GM12878 (cell line): ENCODE results near the gene CASP8. TPM values are rescaled to one million over a fixed set of nuclear protein-coding genes. Genes with fewer than 3 reads are reported as not detected.

Experiments
- ATAC-seq: fragments of 200-7000 bp; cut with Tn5 transposase; 3 replicates; pipeline ENCODE4 v1.9.1; 2020; ENCODE audit warnings: mild to moderate bottlenecking, moderate library complexity
- BruUV-seq: library from RNA; stranded (reverse); fragments of 400-500 nt; replicated peaks from 2 replicates; lab custom pipeline; 2021; lab: Mats Ljungman, UMichigan
- CTCF ChIA-PET: fragments of 300-600 bp; sonication (Branson Sonifier 250); formaldehyde crosslinking; extraction: SDS; loops from one replicate; lab custom pipeline; 2021; ENCODE audit warnings: inconsistent platforms; lab: Yijun Ruan, JAX
- POLR2A ChIA-PET: fragments of 350-600 bp; formaldehyde crosslinking; extraction: SDS; loops from one replicate; lab custom pipeline; 2021; ENCODE audit warnings: inconsistent platforms; lab: Charles Lee
- RAD21 ChIA-PET: fragments of 300-600 bp; sonication (Branson Sonifier 250); formaldehyde crosslinking; loops from one replicate; lab custom pipeline; 2023; ENCODE audit warnings: antibody characterized with exemption; ENCODE audit not compliant: unreplicated experiment; lab: Charles Lee
- SMC1A ChIA-PET: fragments of 300-600 bp; sonication (Branson Sonifier 250); formaldehyde crosslinking; loops from one replicate; lab custom pipeline; 2023; ENCODE audit not compliant: unreplicated experiment, uncharacterized antibody; lab: Charles Lee
- DNase-seq: peaks from one replicate; pipeline ENCODE4 v3.0.0-alpha.2; 2011; ENCODE audit warnings: low read depth, low spot score
- FAIRE-seq: peaks from 3 replicates; lab custom pipeline; 2011; peaks lifted over from hg19 to GRCh38; lab: Jason Lieb, UNC
- H2AFZ ChIP-seq: 2 replicates; pipeline ENCODE4 v1.6.0; 2011; ENCODE audit warnings: low read depth, low read length, control low read depth; ENCODE audit not compliant: control insufficient read depth
- H3K27ac ChIP-seq: 2 replicates; pipeline ENCODE4 v1.5.1; 2011; ENCODE audit warnings: control low read depth; ENCODE audit not compliant: control insufficient read depth, insufficient read depth
- H3K27me3 ChIP-seq, 2 experiments: replicated peaks in 1 of 2; 2 replicates each; pipeline versions ENCODE4 v1.6.0 to v1.6.1; 2011; ENCODE audit warnings: low read length in 1 of 2; ENCODE audit not compliant: control insufficient read depth in 2 of 2, insufficient read depth in 2 of 2
- H3K36me3 ChIP-seq, 2 experiments: 2 replicates each; pipeline ENCODE4 v1.5.1; 2011; ENCODE audit warnings: low read length in 1 of 2; ENCODE audit not compliant: control insufficient read depth in 2 of 2, insufficient read depth in 2 of 2
- H3K4me1 ChIP-seq: 2 replicates; pipeline ENCODE4 v1.6.1; 2011; ENCODE audit warnings: mild to moderate bottlenecking, low read length, moderate library complexity, mixed read lengths; ENCODE audit not compliant: control insufficient read depth, insufficient read depth
- H3K4me2 ChIP-seq: 2 replicates; pipeline ENCODE4 v1.6.0; 2011; ENCODE audit warnings: control low read depth; ENCODE audit not compliant: control insufficient read depth, insufficient read depth
- H3K4me3 ChIP-seq: fragments of 200-600 bp; sonication (generic); 2 replicates; pipeline ENCODE4 v1.5.1; 2016
- H3K79me2 ChIP-seq: 2 replicates; pipeline ENCODE4 v1.6.0; 2011; ENCODE audit warnings: low read length; ENCODE audit not compliant: control insufficient read depth, insufficient read depth
- H3K9ac ChIP-seq: 2 replicates; pipeline ENCODE4 v1.8.0; 2011; ENCODE audit warnings: low read length, control low read depth, mixed read lengths; ENCODE audit not compliant: control insufficient read depth, insufficient read depth
- H3K9me3 ChIP-seq: replicated peaks from 3 replicates; pipeline ENCODE4 v1.5.1; 2011; ENCODE audit warnings: mild to moderate bottlenecking, low read length; ENCODE audit not compliant: control insufficient read depth, insufficient read depth
- H4K20me1 ChIP-seq: 2 replicates; pipeline ENCODE4 v1.6.0; 2011; ENCODE audit not compliant: control insufficient read depth, insufficient read depth
- EED ChIP-seq: sonication (generic); IDR thresholded peaks from 2 replicates; pipeline ENCODE4 v1.6.1; 2016; ENCODE audit warnings: antibody characterized with exemption, low read depth
- EP300 ChIP-seq, 2 experiments: fragments of 150-350 bp in 1 of 2; IDR thresholded peaks; 2 replicates each; pipeline ENCODE4 v1.6.1; 2011 to 2012; ENCODE audit warnings: low read depth in 2 of 2, low read length in 2 of 2, borderline replicate concordance in 1 of 2, improper control_type of control experiment in 1 of 2, inconsistent platforms in 1 of 2; ENCODE audit not compliant: control insufficient read depth in 1 of 2
- ESRRA ChIP-seq: IDR thresholded peaks from 2 replicates; pipeline ENCODE4 v1.6.1; 2012; ENCODE audit warnings: mild to moderate bottlenecking, low read length, improper control_type of control experiment
- GATAD2B ChIP-seq: fragments of 450-650 bp; conservative IDR thresholded peaks from 2 replicates; pipeline ENCODE4 v1.6.1; 2017; ENCODE audit warnings: low read depth, mild to moderate bottlenecking, moderate library complexity
- JUNB ChIP-seq: IDR thresholded peaks from 2 replicates; pipeline ENCODE4 v1.6.1; 2016; ENCODE audit warnings: antibody characterized with exemption, mild to moderate bottlenecking
- MLLT1 ChIP-seq: fragments of 450-650 bp; IDR thresholded peaks from 2 replicates; pipeline ENCODE4 v1.6.1; 2016; ENCODE audit warnings: mild to moderate bottlenecking
- PAX5 ChIP-seq: IDR thresholded peaks from 2 replicates; pipeline ENCODE4 v1.6.1; 2011; ENCODE audit warnings: low read depth, low read length, borderline replicate concordance
- REST ChIP-seq: IDR thresholded peaks from 2 replicates; pipeline ENCODE4 v1.6.1; 2012; ENCODE audit warnings: mild to moderate bottlenecking, low read depth, low read length
- RFX5 ChIP-seq: IDR thresholded peaks from 2 replicates; pipeline ENCODE4 v1.6.1; 2011; ENCODE audit warnings: low read depth, low read length, improper control_type of control experiment
- RUNX3 ChIP-seq: IDR thresholded peaks from 2 replicates; pipeline ENCODE4 v1.6.1; 2012; ENCODE audit warnings: low read length, inconsistent platforms
- SMAD5 ChIP-seq: IDR thresholded peaks from 2 replicates; pipeline ENCODE4 v1.6.1; 2016; ENCODE audit warnings: antibody characterized with exemption, low read depth
- WGBS: methylation state at CpG from one replicate; pipeline ENCODE4 v1.1.6; 2016; ENCODE audit warnings: low lambda C conversion rate; ENCODE audit not compliant: insufficient replicate concordance, insufficient coverage; ENCODE audit errors: missing lambda C conversion rate; 5-methylcytosine and 5-hydroxymethylcytosine counted together
- in situ Hi-C: fragments of 300-500 bp; cut with MboI; formaldehyde crosslinking; loops from 9 replicates; pipeline ENCODE4 v1.14.3; 2018; ENCODE audit warnings: mixed read lengths
- intact Hi-C: fragments of 100-400 bp; cut with micrococcal nuclease; formaldehyde crosslinking; loops from one replicate; pipeline ENCODE4 v1.14.2; 2022; ENCODE audit not compliant: unreplicated experiment
- polyA plus RNA-seq, 11 experiments: library from polyadenylated mRNA; depleted of rRNA in 4 of 11; unstranded in 6 of 11; stranded (reverse) in 5 of 11; fragments of >200 nt; fragmentation: Nextera tagmentation in 4 of 11; fragmentation: Illumina TruSeq in 1 of 11; extraction: Ambion mirVana in 4 of 11; extraction: Trizol in 1 of 11; gene quantifications; 1 replicate in 1 of 11; 2 replicates in 10 of 11; pipeline versions ENCODE4 v1.2.1 to v1.2.3, GENCODE V29; 2011 to 2016; ENCODE audit warnings: inconsistent platforms in 2 of 11, missing spikeins in 2 of 11, low read depth in 1 of 11
- total RNA-seq, 4 experiments: library from RNA; depleted of rRNA in 3 of 4; stranded (reverse); fragments of >200 nt in 3 of 4; fragmentation: Illumina TruSeq in 1 of 4; extraction: Trizol in 1 of 4; gene quantifications; 2 replicates each; pipeline versions ENCODE4 v1.2.1 to v1.2.3, GENCODE V29; 2013 to 2021
- TF ChIP-seq, protein P1 (sequence below): fragments of 450-650 bp; IDR thresholded peaks from 2 replicates; pipeline ENCODE4 v1.6.1; 2017; ENCODE audit warnings: mild to moderate bottlenecking, low read depth, inconsistent platforms; ENCODE audit not compliant: poor library complexity, severe bottlenecking

Gene CASP8
- total and polyA plus RNA-seq, 10 of the 15 experiments (the other 5 are each of a cell fraction or from before 2014, with no cell fraction given): 18.6 to 54.1 (median 39.9) TPM

- TF ChIP-seq SMAD5: no peak
- TF ChIP-seq PAX5: no peak
- TF ChIP-seq EED: no peak
- TF ChIP-seq EP300 (IDR thresholded peaks at IDR 0.05; ENCODE audit: borderline replicate concordance in 1 of 2, control insufficient read depth in 1 of 2, low read depth in 2 of 2, low read length in 2 of 2): no peak
- TF ChIP-seq REST: no peak
- no peak for TF ChIP-seq GATAD2B
- no peak for TF ChIP-seq ESRRA
Observed at GRCh38 chr2:201261906-201262305, 1.6 kb downstream of the CASP8 start (continued).

- ATAC-seq: no peak
- Histone ChIP-seq H3K27me3 (no peaks in the 10 kb centered on the region), H3K27ac (no peak overlapping the region), H3K4me2 (no peak overlapping the region), H2AFZ (no peak overlapping the region), H3K79me2 (peaks cover 9% of the 10 kb centered on the region), H3K9me3 (no peaks in the 10 kb centered on the region), H3K4me1 (peaks cover 20% of the 10 kb centered on the region), H3K4me3 (no peak overlapping the region), H3K36me3 (peaks cover 2 to 4% of the 10 kb centered on the region in 2 experiments; a peak in 2 of 4 replicates), H4K20me1 (no peaks in the 10 kb centered on the region), H3K9ac (no peak overlapping the region)
- BruUV-seq: no TSS peak
- ChIA-PET POLR2A (interaction anchor here (1.0 to 5.1 kb wide), 3 partner anchors 8 to 30 kb away, joined by 3 to 33 read pairs (median 7); no protein-coding TSS in a partner anchor), SMC1A (interaction anchor here (0.7 to 10.5 kb wide), 9 partner anchors 11 to 102 kb away, joined by 3 to 87 read pairs (median 10); no protein-coding TSS in a partner anchor), CTCF (interaction anchor here (0.6 to 7.1 kb wide), 5 partner anchors 12 to 102 kb away, joined by 3 to 85 read pairs (median 16); partner anchors contain the start of gene CASP10), RAD21 (interaction anchor here (3.0 to 6.4 kb wide), 4 partner anchors 9 to 80 kb away, joined by 12 to 79 read pairs (median 25); partner anchors contain the start of gene CASP10)
- WGBS: 77% methylated on average over 6 of the region's 6 CpGs
- in situ Hi-C loops (no loop called here), intact Hi-C loops (loop anchor here (10.0 kb wide), 1 partner anchor 382 kb away; the partner anchor contains the start of gene TMEM237)
- FAIRE-seq: no peak
- TF ChIP-seq, protein P1, sequence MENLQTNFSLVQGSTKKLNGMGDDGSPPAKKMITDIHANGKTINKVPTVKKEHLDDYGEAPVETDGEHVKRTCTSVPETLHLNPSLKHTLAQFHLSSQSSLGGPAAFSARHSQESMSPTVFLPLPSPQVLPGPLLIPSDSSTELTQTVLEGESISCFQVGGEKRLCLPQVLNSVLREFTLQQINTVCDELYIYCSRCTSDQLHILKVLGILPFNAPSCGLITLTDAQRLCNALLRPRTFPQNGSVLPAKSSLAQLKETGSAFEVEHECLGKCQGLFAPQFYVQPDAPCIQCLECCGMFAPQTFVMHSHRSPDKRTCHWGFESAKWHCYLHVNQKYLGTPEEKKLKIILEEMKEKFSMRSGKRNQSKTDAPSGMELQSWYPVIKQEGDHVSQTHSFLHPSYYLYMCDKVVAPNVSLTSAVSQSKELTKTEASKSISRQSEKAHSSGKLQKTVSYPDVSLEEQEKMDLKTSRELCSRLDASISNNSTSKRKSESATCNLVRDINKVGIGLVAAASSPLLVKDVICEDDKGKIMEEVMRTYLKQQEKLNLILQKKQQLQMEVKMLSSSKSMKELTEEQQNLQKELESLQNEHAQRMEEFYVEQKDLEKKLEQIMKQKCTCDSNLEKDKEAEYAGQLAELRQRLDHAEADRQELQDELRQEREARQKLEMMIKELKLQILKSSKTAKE: no peak
- 0 out of 2 replicates have a peak, but pooled peaks have one; percentile 34 for TF ChIP-seq MLLT1
- peak; percentile 34; the same call in 1 of the 2 replicates for TF ChIP-seq RUNX3
- peak; percentile 39 for TF ChIP-seq JUNB
- no peak for TF ChIP-seq RFX5
- DNase-seq: no peak
Observed at GRCh38 chr2:201262718-201263117, 2.4 kb downstream of the CASP8 start.
